ENCODE data around the gene B3GLCT. TPM values are rescaled to one million over a fixed set of nuclear protein-coding genes. Genes with fewer than 3 reads are reported as not detected.

B3GLCT gene
- total and polyA plus RNA-seq, 2 experiments from 2014 or later, result 5.7 to 10.8 TPM

DNA sequence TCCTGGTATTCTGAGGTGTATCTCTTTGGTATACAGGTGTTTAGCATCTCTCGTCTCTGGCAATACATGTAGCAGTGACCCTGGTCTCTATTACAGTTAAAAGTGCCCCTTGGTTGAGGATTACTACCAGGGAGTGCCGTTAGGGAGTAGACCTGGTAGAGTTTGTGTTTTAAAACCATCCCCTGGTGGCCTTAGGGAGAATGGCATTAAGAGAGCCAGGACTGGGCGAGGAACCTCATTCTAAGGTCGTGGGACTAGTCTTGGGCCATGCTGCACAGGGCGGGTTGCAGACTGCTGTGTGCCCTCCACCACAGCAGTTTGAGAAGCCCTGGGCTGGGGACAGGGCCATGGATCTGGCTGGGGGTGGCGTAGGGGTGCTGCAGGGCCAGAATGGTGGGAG is 35.0 kb downstream of the B3GLCT start:
- Histone ChIP-seq H3K27ac (no peak overlapping the region), H3K9me2 (replicated peaks; ENCODE audit: insufficient read depth) (no peaks in the 10 kb centered on the region), H3K79me2 (no peaks in the 10 kb centered on the region), H3K4me2 (no peak overlapping the region), H3K4me3 (no peak overlapping the region), H3K27me3 (no peaks in the 10 kb centered on the region), H2AFZ (no peak overlapping the region), H3K4me1 (ENCODE audit: insufficient read depth) (no peaks in the 10 kb centered on the region), H4K20me1 (ENCODE audit: insufficient read depth, poor library complexity, severe bottlenecking) (no peaks in the 10 kb centered on the region), H3K36me3 (replicated peaks; ENCODE audit: insufficient read depth, low read depth) (no peaks in the 10 kb centered on the region), H3K9me3 (ENCODE audit: low read depth) (no peaks in the 10 kb centered on the region)
- TF ChIP-seq EZH2 (IDR thresholded peaks at IDR 0.05; ENCODE audit: borderline replicate concordance), result no peak
- TF ChIP-seq, protein P1, sequence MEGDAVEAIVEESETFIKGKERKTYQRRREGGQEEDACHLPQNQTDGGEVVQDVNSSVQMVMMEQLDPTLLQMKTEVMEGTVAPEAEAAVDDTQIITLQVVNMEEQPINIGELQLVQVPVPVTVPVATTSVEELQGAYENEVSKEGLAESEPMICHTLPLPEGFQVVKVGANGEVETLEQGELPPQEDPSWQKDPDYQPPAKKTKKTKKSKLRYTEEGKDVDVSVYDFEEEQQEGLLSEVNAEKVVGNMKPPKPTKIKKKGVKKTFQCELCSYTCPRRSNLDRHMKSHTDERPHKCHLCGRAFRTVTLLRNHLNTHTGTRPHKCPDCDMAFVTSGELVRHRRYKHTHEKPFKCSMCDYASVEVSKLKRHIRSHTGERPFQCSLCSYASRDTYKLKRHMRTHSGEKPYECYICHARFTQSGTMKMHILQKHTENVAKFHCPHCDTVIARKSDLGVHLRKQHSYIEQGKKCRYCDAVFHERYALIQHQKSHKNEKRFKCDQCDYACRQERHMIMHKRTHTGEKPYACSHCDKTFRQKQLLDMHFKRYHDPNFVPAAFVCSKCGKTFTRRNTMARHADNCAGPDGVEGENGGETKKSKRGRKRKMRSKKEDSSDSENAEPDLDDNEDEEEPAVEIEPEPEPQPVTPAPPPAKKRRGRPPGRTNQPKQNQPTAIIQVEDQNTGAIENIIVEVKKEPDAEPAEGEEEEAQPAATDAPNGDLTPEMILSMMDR (IDR thresholded peaks at IDR 0.05; ENCODE audit: poor library complexity), result peak; percentile 8
- no peak for TF ChIP-seq EZH2phosphoT487 (IDR thresholded peaks at IDR 0.05; ENCODE audit: low read depth, severe bottlenecking, unreplicated experiment)
- DNase-seq (ENCODE audit: low spot score), result no peak
- WGBS (ENCODE audit: low lambda C conversion rate, missing lambda C conversion rate), result 76% methylated on average over 6 of the region's 6 CpGs

DNA sequence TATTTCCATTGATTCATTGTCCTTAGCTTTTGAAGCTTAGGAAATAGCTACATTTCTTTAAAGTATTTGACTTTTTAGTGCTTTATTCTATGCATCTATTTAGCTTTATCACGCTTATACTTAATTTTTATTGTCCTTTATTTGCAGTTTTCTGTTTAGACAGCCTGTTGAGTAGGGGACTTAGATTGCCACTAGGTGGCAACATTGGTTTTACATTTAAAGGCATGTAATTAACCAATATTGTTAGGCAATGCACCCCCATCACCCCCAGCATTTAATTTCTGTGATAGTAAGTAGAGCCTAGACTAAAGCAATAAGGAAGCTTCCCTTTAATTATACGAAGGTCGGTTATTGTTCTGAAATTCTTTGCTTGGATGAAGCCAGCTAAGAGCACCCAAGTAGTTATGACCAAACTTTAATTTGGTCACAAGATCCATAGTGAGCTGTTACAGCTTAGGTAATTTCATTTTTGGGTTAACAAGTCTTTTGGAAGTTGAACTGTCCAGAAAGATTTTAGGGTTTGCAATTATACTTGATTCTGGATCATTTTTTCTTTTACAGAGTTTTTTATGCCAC is 36.5 kb downstream of the B3GLCT start:
- Histone ChIP-seq H4K20me1 (ENCODE audit: insufficient read depth, poor library complexity, severe bottlenecking) (no peaks in the 10 kb centered on the region), H3K27ac (no peak overlapping the region), H3K4me3 (no peak overlapping the region), H3K4me2 (no peak overlapping the region), H3K79me2 (no peaks in the 10 kb centered on the region), H3K4me1 (ENCODE audit: insufficient read depth) (no peaks in the 10 kb centered on the region), H3K36me3 (replicated peaks; ENCODE audit: insufficient read depth, low read depth) (no peaks in the 10 kb centered on the region), H3K27me3 (no peaks in the 10 kb centered on the region), H3K9me2 (replicated peaks; ENCODE audit: insufficient read depth) (no peaks in the 10 kb centered on the region), H3K9me3 (ENCODE audit: low read depth) (no peaks in the 10 kb centered on the region), H2AFZ (no peak overlapping the region)
- 58% methylated on average over 3 of the region's 3 CpGs for WGBS (ENCODE audit: low lambda C conversion rate, missing lambda C conversion rate)
- TF ChIP-seq EZH2phosphoT487 (IDR thresholded peaks at IDR 0.05; ENCODE audit: low read depth, severe bottlenecking, unreplicated experiment) (no peak), EZH2 (IDR thresholded peaks at IDR 0.05; ENCODE audit: borderline replicate concordance) (no peak)
- TF ChIP-seq, protein P1 (IDR thresholded peaks at IDR 0.05; ENCODE audit: poor library complexity), result peak; percentile 88
- DNase-seq (ENCODE audit: low spot score), result peak; percentile 72

DNA sequence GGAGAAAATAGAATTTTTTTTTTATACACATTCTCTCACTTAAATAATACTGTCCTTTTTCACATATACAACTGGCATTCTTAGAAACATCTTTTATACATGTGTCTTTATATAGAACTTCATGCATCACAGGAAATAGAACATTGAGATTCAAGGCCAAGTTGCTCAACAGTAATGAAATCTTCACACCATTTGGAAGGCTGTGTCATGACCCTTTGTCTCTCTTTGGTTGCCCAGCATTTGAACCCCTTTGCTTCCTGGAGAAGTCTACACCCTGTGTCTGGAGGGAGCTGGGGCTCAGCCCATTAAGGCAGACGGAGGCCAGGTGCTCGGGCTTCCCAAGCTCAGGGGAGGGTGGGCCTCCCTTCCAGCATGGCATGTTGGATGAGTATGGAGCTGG is 41.1 kb downstream of the B3GLCT start:
- Histone ChIP-seq H3K9me3 (ENCODE audit: low read depth) (no peaks in the 10 kb centered on the region), H3K79me2 (no peaks in the 10 kb centered on the region), H3K4me1 (ENCODE audit: insufficient read depth) (no peaks in the 10 kb centered on the region), H3K27ac (no peak overlapping the region), H4K20me1 (ENCODE audit: insufficient read depth, poor library complexity, severe bottlenecking) (no peaks in the 10 kb centered on the region), H3K27me3 (no peaks in the 10 kb centered on the region), H3K36me3 (replicated peaks; ENCODE audit: insufficient read depth, low read depth) (no peaks in the 10 kb centered on the region), H3K4me3 (no peak overlapping the region), H3K4me2 (no peak overlapping the region), H2AFZ (no peak overlapping the region), H3K9me2 (replicated peaks; ENCODE audit: insufficient read depth) (no peaks in the 10 kb centered on the region)
- DNase-seq (ENCODE audit: low spot score), result no peak
- 95% methylated on average over 2 of the region's 2 CpGs for WGBS (ENCODE audit: low lambda C conversion rate, missing lambda C conversion rate)
- TF ChIP-seq, protein P1 (IDR thresholded peaks at IDR 0.05; ENCODE audit: poor library complexity), result no peak
- no peak for TF ChIP-seq EZH2 (IDR thresholded peaks at IDR 0.05; ENCODE audit: borderline replicate concordance)
- no peak for TF ChIP-seq EZH2phosphoT487 (IDR thresholded peaks at IDR 0.05; ENCODE audit: low read depth, severe bottlenecking, unreplicated experiment)

Data from hepatocyte (in vitro differentiated cells).